ENCODE measurements around the gene RFX3. TPM values are rescaled to one million over a fixed set of nuclear protein-coding genes. Genes with fewer than 3 reads are reported as not detected.
A peak's percentile ranks its signal among the peaks of the same experiment; 100 is the strongest.

RFX3 gene
- total RNA-seq, 2 donors from 2014 or later, result 23.6 to 27.1 TPM

GRCh38 chr9:3482578-3482977 lies 43.2 kb downstream of the RFX3 start:
- H3K9me3 ChIP-seq (ENCODE audit: control insufficient read depth, low read length, poor library complexity, severe bottlenecking), result no peaks in the 10 kb centered on the region
- Mint-ChIP-seq H3K27ac (peak overlapping the region; percentile 21), H3K4me3 (no peak overlapping the region), H3K27me3 (no peaks in the 10 kb centered on the region), H3K36me3 (ENCODE audit: low read depth) (no peaks in the 10 kb centered on the region), H3K4me1 (peaks cover 20% of the 10 kb centered on the region)
- DNase-seq (no peak), ATAC-seq (no peak)

- Mint-ChIP-seq H3K4me1 (peaks cover 26% of the 10 kb centered on the region), H3K4me3 (no peak overlapping the region), H3K36me3 (ENCODE audit: low read depth) (no peaks in the 10 kb centered on the region), H3K27ac (no peak overlapping the region), H3K27me3 (no peaks in the 10 kb centered on the region)
- H3K9me3 ChIP-seq (ENCODE audit: control insufficient read depth, low read length, poor library complexity, severe bottlenecking), result no peaks in the 10 kb centered on the region
- DNase-seq (no peak), ATAC-seq (no peak)
Observed at GRCh38 chr9:3480353-3480655, 45.5 kb downstream of the RFX3 start.

- Mint-ChIP-seq H3K4me3 (no peak overlapping the region), H3K27ac (peak overlapping the region; percentile 95), H3K27me3 (no peaks in the 10 kb centered on the region), H3K4me1 (peaks cover 31% of the 10 kb centered on the region), H3K36me3 (ENCODE audit: low read depth) (no peaks in the 10 kb centered on the region)
- DNase-seq (no peak), ATAC-seq (no peak)
- H3K9me3 ChIP-seq (ENCODE audit: control insufficient read depth, low read length, poor library complexity, severe bottlenecking), result no peaks in the 10 kb centered on the region
Observed at GRCh38 chr9:3479514-3480352, 46.1 kb downstream of the RFX3 start.

- Mint-ChIP-seq H3K27me3 (no peaks in the 10 kb centered on the region), H3K4me1 (peaks cover 33% of the 10 kb centered on the region), H3K4me3 (peak overlapping the region; percentile 90), H3K36me3 (ENCODE audit: low read depth) (no peaks in the 10 kb centered on the region), H3K27ac (peak overlapping the region; percentile 95)
- ATAC-seq, result peak; percentile 69
- no peak for DNase-seq
- no peaks in the 10 kb centered on the region for H3K9me3 ChIP-seq (ENCODE audit: control insufficient read depth, low read length, poor library complexity, severe bottlenecking)
Observed at GRCh38 chr9:3478549-3478953, 47.2 kb downstream of the RFX3 start.

GRCh38 chr9:3477236-3477834 lies 48.5 kb downstream of the RFX3 start:
- H3K4me3 Mint-ChIP-seq, result peak overlapping the region; percentile 90
- ATAC-seq (peak; percentile 23), DNase-seq (no peak)
- H3K9me3 ChIP-seq (ENCODE audit: control insufficient read depth, low read length, poor library complexity, severe bottlenecking), result no peaks in the 10 kb centered on the region
- peaks cover 37% of the 10 kb centered on the region for H3K4me1 Mint-ChIP-seq
- H3K27me3 Mint-ChIP-seq, result no peaks in the 10 kb centered on the region
- no peaks in the 10 kb centered on the region for H3K36me3 Mint-ChIP-seq (ENCODE audit: low read depth)
- peak overlapping the region; percentile 95 for H3K27ac Mint-ChIP-seq

- Mint-ChIP-seq H3K4me1 (peaks cover 37% of the 10 kb centered on the region), H3K36me3 (ENCODE audit: low read depth) (no peaks in the 10 kb centered on the region), H3K4me3 (peak overlapping the region; percentile 66), H3K27me3 (no peaks in the 10 kb centered on the region), H3K27ac (peak overlapping the region; percentile 95)
- H3K9me3 ChIP-seq (ENCODE audit: control insufficient read depth, low read length, poor library complexity, severe bottlenecking), result no peaks in the 10 kb centered on the region
- DNase-seq (no peak), ATAC-seq (no peak)
Observed at GRCh38 chr9:3475300-3476020, 50.3 kb downstream of the RFX3 start.

GRCh38 chr9:3474821-3475220 lies 51.0 kb downstream of the RFX3 start:
- Mint-ChIP-seq H3K4me1 (peaks cover 32% of the 10 kb centered on the region), H3K27ac (peak overlapping the region; percentile 95), H3K4me3 (peak overlapping the region; percentile 57), H3K36me3 (ENCODE audit: low read depth) (no peaks in the 10 kb centered on the region), H3K27me3 (no peaks in the 10 kb centered on the region)
- ATAC-seq, result no peak
- no peak for DNase-seq
- H3K9me3 ChIP-seq (ENCODE audit: control insufficient read depth, low read length, poor library complexity, severe bottlenecking), result no peaks in the 10 kb centered on the region

GRCh38 chr9:3473405-3473804 lies 52.4 kb downstream of the RFX3 start:
- DNase-seq (no peak), ATAC-seq (peak; percentile 37)
- Mint-ChIP-seq H3K36me3 (ENCODE audit: low read depth) (no peaks in the 10 kb centered on the region), H3K27me3 (no peaks in the 10 kb centered on the region), H3K27ac (peak overlapping the region; percentile 67), H3K4me1 (peaks cover 25% of the 10 kb centered on the region), H3K4me3 (no peak overlapping the region)
- no peaks in the 10 kb centered on the region for H3K9me3 ChIP-seq (ENCODE audit: control insufficient read depth, low read length, poor library complexity, severe bottlenecking)

- peaks cover 20% of the 10 kb centered on the region for H3K4me1 Mint-ChIP-seq
Observed at GRCh38 chr9:3471883-3472282, 53.9 kb downstream of the RFX3 start.

GRCh38 chr9:3468421-3469205 lies 57.2 kb downstream of the RFX3 start:
- H3K36me3 Mint-ChIP-seq (ENCODE audit: low read depth), result peaks cover 2% of the 10 kb centered on the region
- no peaks in the 10 kb centered on the region for H3K9me3 ChIP-seq (ENCODE audit: control insufficient read depth, low read length, poor library complexity, severe bottlenecking)
- no peak overlapping the region for H3K27ac Mint-ChIP-seq
- no peak for ATAC-seq
- H3K4me1 Mint-ChIP-seq, result peaks cover 9% of the 10 kb centered on the region
- H3K27me3 Mint-ChIP-seq, result no peaks in the 10 kb centered on the region
- H3K4me3 Mint-ChIP-seq, result no peak overlapping the region
- DNase-seq, result no peak

More at GRCh38 chr9:3471883-3472282, 53.9 kb downstream of the RFX3 start:
- DNase-seq, result no peak
- H3K4me3 Mint-ChIP-seq, result no peak overlapping the region
- no peak overlapping the region for H3K27ac Mint-ChIP-seq
- no peaks in the 10 kb centered on the region for H3K9me3 ChIP-seq (ENCODE audit: control insufficient read depth, low read length, poor library complexity, severe bottlenecking)
- ATAC-seq, result no peak
- no peaks in the 10 kb centered on the region for H3K27me3 Mint-ChIP-seq
- H3K36me3 Mint-ChIP-seq (ENCODE audit: low read depth), result no peaks in the 10 kb centered on the region

- H3K27me3 Mint-ChIP-seq, result no peaks in the 10 kb centered on the region
Observed at GRCh38 chr9:3467593-3468219, 58.1 kb downstream of the RFX3 start.

GRCh38 chr9:3464033-3464638 lies 61.7 kb downstream of the RFX3 start:
- no peaks in the 10 kb centered on the region for H3K9me3 ChIP-seq (ENCODE audit: control insufficient read depth, low read length, poor library complexity, severe bottlenecking)
- peaks cover 2% of the 10 kb centered on the region for H3K36me3 Mint-ChIP-seq (ENCODE audit: low read depth)
- peaks cover 8% of the 10 kb centered on the region for H3K4me1 Mint-ChIP-seq
- no peak overlapping the region for H3K27ac Mint-ChIP-seq
- no peaks in the 10 kb centered on the region for H3K27me3 Mint-ChIP-seq
- DNase-seq (no peak), ATAC-seq (no peak)
- no peak overlapping the region for H3K4me3 Mint-ChIP-seq

More at GRCh38 chr9:3467593-3468219, 58.1 kb downstream of the RFX3 start:
- no peaks in the 10 kb centered on the region for H3K9me3 ChIP-seq (ENCODE audit: control insufficient read depth, low read length, poor library complexity, severe bottlenecking)
- Mint-ChIP-seq H3K4me1 (peaks cover 8% of the 10 kb centered on the region), H3K4me3 (no peak overlapping the region), H3K36me3 (ENCODE audit: low read depth) (peaks cover 2% of the 10 kb centered on the region), H3K27ac (peak overlapping the region; percentile 56)
- DNase-seq, result peak in 2 of 3 donors; percentile 17 to 29
- ATAC-seq, result peak; percentile 98
